T-helper 9 cell (primary cell): Measurements from ENCODE around the gene ASB6.
"Not testable (repeated sequence)": the region's sequence is repeated elsewhere in the genome, so short reads cannot be mapped to it uniquely, and the experiment has no call there.

Source experiments
- DNase-seq: peaks from one replicate; pipeline ENCODE4 v3.0.0-alpha.2; 2020

Gene ASB6

GRCh38 chr9:129666575-129666974 is 24.6 kb upstream of the ASB6 start:
- no peak for DNase-seq

GRCh38 chr9:129665814-129666520 is 24.0 kb upstream of the ASB6 start:
- no peak for DNase-seq

- DNase-seq = no peak
These were observed 23.4 kb upstream of the ASB6 start, which contains the start of gene PRRX2 for GRCh38 chr9:129665389-129665775. TSS of gene PRRX2 (plus strand) at chr9:129665647. CDS start at chr9:129665868, 221 bp downstream.

GRCh38 chr9:129664746-129665388 is 22.9 kb upstream of the ASB6 start:
- DNase-seq = no peak

DNA sequence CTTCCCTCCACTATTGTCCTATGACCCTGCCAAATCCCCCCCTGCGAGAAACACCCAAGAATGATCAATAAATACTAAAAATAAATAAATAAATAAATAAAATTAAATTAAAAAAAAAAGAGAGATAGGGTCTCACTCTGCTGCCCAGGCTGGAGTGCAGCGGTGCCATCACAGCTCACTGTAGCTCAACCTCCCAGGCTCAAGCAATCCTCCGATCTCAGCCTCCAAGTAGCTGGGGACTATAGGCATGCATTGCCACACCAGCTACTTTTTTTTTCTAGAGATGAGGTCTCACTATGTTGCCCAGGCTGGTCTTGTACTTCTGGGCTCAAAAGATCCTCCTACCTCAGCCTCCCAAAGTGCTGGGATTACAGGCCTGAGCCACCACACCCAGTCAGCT is 20.3 kb upstream of the ASB6 start:
- not testable (repeated sequence) for DNase-seq

DNA sequence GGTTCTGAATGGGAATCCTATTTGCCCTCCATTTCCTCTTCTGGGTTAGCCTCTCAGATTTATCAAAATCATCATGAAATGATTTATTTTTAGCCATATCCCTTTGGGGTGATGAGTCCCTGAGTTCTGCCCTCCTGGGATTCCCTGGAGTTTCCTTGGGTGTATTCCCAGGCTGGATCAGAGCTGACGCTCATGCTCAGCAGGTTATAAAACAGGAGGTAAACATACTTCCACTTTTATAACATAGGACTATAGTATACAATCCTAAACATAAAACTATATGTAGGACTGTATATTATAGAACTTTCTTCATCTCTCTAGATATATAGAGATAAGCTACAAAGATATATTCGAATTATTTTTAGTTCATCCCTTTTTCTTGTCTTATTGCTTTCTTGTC is 19.1 kb upstream of the ASB6 start:
- DNase-seq = no peak

DNA sequence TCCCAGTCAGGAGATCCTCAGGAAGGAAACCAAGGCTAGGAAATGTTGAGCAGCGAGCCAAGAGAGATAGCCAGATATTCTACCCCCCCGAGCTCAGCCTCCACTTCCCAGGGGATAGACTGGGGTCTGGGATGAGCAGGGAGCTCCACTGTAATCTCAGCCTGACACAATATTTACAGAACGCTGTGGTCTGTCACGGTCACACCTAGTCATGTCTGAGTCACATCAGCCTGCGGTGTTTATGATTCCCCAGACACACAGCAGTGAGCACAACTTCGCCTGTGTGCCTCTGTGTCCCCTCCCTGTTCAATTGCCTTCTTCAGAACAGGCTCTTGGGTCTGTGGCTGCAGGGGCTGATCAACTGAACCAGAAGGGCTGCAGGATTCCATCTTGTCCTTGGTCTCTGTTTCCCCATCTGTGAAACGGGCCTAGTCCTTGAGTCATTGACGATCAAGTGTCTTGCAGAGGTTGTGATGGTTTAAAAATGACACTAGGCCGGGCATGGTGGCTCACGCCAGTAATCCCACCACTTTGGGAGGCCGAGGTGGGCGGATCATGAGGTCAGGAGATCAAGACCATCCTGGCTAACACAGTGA is 14.9 kb upstream of the ASB6 start:
- no peak for DNase-seq

DNA sequence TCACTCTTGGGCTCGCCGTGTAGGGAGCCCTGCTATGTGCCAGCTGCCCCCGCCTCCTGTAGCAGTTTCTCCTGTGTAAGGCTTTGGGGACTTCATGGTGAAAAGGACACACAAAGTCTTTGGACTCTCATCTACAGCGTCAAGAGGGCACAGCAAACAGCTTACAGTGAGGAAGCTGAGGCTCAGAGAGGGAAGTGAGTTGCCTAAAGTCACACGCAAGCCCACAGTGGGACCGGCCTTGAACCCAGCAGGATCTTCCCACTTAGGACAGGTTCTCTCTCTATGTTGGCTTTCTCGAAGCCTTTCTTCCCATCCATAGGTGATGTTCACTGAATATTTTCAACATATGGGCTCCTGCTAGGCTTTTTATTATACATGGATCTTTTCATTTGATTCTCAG is 13.7 kb upstream of the ASB6 start:
- DNase-seq = no peak

GRCh38 chr9:129655154-129655553 is 13.2 kb upstream of the ASB6 start:
- DNase-seq = no peak

DNA sequence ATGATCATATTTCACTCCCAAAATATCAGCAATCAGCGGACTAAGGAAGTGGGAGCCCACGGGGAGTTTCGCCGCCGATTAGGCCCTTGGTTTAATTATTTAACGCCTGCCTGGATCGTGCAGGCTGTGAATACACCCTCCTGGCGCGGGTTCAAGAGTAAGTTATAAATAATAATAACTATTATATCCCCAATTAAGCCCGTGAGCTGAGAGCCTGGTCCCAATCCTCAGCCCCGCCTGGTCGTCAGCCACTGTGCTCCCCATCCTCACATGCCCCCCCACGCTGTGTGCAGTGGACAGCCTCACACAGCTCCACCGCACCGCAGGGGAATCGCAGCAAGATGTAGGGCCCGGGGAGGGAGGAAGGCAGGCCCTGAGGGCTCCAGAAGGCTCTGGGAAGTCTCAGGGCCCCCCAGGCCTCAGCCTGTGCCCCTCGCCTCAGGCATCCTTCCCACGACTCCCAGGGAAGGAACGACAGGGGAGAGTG is 12.6 kb upstream of the ASB6 start:
- DNase-seq = no peak

DNA sequence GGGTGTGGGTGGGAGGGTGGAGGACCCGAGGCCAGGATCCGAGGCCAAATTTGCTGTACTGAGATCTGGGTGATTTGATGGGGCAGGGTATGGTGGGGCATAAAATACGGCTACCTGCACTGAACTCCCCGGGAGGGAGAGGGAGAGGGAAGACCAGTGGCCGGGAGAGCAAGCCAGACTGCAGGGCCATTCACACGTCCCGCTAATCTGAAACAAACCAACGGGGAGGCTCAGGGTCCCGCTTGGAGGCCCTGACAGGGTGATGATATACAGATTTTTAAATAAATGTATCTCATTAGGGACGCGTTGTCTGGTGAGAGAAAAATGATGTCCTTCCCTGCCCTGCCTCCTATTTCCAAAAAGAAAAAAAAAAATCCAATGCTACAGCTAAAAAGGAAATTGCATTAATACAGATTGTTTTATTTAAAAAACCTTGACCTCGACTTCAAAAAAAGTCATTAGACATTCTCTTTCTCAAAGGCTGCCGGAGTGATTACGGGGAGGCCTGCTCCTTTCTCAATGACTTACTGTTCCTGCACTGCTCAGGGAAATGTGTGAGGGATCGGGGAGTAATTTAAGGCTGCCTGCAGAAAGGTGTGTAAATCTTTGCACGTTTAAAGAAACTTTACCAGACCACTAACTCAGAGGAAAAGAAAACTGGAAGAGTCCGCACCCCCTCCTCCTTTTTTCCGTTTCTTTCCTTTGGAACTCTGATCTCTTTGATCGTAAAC is 12.0 kb upstream of the ASB6 start:
- no peak for DNase-seq

GRCh38 chr9:129650680-129651235 is 8.8 kb upstream of the ASB6 start:
- DNase-seq = no peak

DNA sequence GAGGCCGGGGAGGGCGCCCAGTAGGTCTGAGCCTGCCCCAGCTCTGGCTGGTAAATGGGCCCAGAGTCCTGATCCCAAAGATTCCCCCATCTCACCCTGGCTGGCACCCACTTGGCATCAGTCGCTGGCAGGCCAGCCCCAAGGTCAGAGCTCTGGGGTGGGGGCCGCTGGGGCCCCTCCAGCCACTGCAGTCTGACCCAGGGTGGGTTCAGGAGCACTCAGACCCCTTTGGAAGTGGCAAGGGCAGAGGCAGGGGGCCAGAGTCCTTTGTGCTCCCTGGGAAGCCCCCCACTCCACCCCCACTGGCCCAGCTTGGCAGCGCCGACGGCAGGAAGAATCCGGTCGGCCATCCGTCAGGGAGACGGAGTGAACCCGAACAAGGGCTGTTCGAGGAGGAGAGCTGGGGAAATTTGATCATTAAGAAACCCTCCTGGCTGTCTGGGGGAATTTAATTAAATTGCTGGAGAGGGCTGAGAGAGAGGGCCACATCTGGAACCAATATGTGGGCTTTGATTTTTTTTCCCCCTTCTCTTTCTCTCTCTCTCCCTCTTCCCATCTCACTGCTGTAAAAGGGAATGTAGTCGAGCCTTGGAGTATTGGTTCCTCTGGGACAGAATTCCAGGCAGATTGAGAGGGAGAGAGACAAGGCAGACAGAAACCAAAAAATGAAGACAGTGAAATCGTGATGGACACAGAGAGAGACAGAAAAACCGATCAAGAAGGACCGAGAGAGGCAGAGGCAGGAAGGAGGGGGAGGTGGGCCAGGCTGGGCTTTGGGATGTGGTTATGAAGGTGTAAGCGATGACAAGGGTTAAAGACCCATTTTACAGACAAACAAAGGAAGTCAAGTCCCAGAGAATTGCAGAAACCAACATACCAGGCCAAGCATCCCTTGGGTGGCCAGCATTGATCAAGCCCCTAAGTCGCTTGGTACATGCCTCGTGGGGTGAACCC is 8.1 kb upstream of the ASB6 start:
- DNase-seq = no peak

DNA sequence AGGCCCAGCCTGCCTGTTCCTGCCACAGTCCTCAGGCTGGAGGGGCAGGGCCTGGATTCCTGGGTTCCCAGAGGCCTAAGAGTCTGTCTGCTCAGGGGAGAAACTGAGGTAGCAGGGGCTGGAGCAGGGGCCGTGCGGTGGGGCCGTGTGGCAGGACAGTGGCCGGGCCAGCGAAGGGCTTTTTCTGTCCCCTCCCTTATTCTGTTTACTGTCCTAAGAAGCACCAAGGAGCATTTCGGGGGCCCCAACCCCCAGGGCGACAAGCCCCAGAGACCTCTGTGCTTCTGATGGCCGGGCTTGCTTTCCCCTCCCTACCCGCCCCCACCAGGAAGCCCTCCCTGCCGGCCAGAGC is 6.8 kb upstream of the ASB6 start:
- DNase-seq = no peak

DNA sequence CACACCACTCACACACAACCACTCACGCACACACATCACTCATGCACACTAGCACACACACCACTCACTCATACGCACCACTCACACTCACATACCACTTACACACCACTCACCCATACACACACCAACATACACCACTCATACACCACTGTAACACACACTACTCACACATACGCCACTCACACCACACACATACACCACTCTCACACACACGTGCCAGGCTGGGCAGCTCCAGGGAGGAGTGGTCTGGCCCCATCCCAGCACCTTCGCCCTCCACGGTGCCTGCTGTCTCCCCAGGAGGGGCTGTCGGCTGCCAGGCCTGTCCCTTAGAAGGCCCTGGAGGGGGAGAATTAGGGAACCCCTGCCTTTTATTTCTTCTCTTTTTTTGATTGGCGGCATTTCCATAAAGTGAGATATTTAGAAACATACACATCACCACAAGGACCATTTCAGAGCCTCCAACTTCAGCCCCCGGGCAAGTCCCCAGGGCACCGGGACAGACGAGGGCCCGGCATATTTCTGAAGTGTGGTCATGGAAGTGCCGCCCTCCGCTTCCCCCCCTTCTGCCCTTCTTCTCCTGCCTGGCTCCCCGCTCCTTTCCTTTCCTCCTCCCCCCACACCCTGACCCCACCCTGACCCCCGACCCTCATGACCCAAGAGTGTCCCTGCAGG is 6.3 kb upstream of the ASB6 start:
- no peak for DNase-seq

DNA sequence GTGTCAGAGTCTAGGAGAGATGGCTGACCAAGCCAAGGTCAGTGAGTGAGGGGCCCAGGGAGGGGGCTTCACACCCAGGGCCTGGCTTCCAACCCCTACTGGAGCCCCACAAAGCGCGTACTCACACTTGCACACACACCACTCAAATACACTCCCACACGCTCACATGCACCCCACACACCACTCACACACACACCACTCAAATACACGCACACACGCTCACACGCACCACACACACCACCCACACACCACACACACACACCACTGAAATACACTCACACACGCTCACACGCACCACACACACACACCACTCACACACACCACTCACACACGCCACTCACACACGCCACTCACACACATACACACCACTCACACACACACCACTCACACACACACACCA is 5.7 kb upstream of the ASB6 start:
- DNase-seq = no peak

GRCh38 chr9:129646654-129647053 is 4.7 kb upstream of the ASB6 start:
- DNase-seq = no peak

DNA sequence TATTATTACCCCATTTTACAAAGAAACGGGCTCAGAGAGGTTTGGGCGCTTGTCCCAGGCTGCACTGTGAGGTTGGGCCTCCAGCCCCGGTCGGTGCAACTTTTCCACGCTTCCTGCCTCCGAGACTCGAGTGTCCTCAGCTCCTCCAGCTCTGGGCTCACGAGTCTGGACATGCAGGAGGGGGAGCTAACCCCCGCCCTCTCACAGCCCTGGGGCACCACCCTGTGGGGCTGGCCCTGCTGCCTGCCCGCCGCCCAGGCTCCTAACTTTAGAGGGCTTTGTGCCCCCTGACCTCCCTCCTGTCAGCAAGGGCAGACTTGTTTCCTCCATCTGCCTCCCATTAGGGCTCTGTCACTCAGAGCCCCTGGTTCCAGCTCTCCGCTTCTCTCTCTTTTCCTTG is 4.3 kb upstream of the ASB6 start:
- DNase-seq = no peak

GRCh38 chr9:129644902-129645301 is 3.0 kb upstream of the ASB6 start:
- DNase-seq = no peak

DNA sequence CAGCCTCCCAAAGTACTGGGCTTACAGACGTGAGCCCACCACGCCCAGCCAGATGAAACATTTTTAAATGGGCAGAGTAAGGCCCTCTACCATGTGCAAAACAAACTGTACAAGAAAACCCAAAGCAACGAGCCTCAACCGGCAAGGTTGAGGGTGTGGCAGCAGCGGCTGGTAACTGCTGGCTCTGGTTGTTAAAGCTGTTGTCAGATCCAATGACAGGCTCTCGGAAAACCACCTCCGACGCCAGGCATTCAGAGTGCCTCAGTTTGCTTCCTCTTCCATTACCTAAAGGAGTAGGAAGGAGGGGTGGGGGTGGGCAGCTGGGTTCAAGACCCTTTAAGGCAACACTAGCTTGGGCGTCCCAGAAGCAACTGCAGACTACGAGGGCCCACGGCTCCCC is 2.4 kb upstream of the ASB6 start:
- DNase-seq = no peak

DNA sequence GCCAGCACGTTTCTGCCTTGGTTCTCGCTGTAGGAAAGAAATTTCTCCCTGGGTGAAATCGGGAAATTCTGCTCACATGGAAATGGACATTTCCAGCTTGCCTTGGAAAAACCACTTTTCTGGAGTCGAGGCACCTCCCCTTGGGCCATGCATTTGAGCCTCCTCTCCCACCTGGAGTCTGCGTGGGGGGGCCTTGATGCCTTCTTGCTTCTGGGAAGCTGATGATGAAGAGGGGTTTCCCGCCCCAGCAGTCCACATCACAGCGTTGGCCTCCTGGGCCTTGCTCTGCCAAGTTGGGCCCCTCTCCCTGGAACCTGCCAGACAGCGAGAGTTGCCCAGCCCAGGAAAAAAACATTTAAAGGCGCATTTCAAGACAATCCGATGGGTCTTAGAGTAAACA is 1.8 kb upstream of the ASB6 start:
- no peak for DNase-seq
